Ammon's horn (tissue), 1 donor: ENCODE results near the gene KIRREL3.
A peak's percentile ranks its signal among the peaks of the same experiment; 100 is the strongest.

ENCODE experiments used
- DNase-seq: peaks from one replicate; pipeline ENCODE4 v3.0.0-alpha.2; 2016; ENCODE audit warnings: low spot score

KIRREL3 gene

GRCh38 chr11:126663749-126664592 is 336.6 kb downstream of the KIRREL3 start:
- DNase-seq: no peak

DNA sequence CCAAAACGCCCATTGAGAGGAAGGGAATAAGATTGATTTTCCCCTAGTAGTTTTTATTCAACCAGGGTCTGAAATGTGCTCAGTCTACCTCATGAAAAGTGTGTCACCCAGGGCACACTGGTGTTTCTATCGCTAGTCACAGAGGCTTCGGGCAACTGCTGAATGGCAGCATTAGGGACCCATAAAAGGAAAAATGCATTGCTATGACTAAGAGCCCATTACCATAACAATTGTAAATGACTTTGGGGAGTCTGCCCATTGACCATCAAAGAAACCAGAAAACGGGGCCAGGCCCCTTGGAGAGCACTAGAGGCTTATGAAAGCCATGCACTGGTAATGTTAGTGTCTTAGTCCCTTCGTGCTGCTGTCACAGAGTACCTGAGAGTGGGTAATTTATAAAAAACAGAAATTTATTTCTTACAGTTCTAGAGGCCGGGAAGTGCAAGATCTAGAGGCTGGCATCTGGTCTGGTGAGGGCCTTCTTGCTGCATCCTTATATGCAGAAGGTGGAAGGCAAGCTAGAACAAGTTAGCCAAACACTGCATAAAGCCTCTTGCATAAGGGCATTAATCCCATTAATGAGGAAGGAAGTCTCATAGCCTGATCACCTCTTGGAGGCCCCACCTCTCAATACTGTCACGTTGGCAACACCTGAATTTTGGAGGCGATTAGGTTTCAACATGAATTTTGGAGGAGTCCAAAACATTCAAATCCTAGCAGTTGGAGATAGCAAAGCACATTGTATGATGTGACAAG is 338.4 kb downstream of the KIRREL3 start:
- no peak for DNase-seq

DNA sequence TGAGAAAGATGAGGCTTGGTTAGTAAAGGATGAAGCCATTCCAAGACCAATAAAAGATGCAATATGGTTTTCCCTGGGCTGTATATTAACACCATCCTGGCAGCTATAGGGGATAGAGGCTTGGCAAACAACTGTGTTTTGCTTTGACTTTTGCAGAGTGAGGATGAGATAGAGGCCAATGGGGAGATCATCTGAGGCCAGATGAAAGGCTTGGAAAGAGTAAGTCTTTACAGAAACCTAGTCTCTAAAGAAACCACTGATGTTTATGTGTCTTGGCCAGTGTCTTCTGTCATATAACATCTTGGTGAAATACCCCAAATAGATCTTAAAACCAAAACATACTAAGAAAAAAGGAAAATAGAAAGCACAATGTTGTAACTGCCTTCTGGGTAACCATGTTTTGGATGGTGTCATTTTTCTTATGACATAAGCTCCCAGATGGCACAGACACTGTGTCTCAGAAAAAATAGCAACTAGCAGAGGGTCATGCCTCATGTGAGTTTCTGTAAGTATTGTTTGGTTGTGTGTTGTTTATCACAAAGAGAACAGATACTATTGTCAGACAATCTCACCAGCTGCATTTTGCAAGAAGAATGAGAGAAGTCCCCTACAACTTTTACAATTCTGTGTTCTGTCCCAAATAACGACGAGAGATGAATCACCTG is 339.7 kb downstream of the KIRREL3 start:
- peak; percentile 73 for DNase-seq

DNA sequence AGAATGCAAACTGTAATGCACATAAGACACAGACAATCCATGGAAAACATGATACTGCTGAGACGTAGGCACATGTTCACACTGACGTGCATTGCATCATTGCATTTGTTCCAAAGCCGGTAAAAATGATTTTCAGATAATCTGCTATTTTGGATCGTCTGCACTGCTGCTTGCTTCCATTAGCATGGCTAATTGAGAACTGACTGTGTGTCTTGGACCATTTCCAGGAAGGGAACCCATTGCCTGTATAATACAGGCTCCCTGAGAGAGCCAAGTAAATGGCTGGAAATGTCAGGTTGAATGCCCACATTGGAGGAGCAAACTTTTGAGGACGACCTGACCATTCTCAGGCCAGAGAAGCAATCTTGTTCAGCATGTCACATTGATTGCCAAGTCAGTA is 340.2 kb downstream of the KIRREL3 start:
- DNase-seq: no peak

DNA sequence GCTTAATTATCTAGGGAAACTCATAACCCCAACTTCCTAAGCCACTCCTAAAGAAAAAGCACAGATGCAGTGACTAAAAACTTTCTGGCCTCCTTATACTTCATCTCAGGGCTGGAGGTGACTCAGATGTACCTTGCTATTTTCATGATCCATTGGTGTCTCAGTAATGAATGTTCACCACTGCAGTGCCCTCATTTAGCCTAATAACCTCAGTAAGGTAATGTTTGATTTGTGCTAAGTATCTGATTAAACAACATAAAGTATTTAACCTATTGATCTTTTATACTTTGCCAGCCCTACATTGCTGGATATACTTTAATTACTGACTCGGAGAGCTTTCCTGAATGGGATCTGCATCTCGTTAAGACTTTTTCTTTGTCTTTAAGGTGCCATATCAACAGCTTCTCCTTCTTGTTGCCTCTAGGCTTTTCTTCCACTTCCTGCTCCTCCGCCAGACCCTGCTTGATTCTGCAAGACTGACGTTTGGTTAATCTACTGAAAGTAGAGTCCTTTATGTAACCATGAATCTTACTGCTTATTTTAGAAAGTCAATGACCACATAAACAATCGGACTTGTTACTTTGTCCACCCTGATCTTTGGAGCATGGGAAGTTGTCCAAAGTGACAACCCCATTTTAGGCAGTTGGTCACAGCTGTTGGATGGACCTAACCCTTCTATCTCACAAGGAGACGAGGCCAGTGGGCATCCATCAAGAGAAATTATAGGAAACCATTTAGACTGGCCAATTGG is 342.1 kb downstream of the KIRREL3 start:
- no peak for DNase-seq

- DNase-seq: no peak
These were observed 344.8 kb downstream of the KIRREL3 start for GRCh38 chr11:126655807-126656128.

GRCh38 chr11:126654886-126655806 is 345.4 kb downstream of the KIRREL3 start:
- DNase-seq: peak; percentile 31

DNA sequence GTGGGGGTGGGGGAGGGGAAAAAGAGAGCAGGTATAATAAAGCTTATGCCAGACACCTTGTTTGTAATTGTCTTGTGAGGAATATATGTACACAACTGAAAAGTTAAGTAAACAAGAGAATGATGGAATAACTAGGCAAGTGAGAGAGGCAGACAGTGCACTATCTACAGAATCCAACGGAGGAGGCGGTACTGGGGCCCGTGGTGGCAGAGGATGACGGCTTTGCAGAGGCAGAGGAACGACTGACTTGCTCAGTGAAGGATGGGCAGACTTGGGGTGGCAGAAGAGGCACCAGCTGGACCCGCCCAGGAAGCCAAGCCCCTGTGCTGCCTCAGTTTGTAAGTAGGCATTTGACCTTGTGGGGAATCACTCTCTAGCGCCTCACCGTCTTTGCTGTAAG is 347.5 kb downstream of the KIRREL3 start:
- no peak for DNase-seq

DNA sequence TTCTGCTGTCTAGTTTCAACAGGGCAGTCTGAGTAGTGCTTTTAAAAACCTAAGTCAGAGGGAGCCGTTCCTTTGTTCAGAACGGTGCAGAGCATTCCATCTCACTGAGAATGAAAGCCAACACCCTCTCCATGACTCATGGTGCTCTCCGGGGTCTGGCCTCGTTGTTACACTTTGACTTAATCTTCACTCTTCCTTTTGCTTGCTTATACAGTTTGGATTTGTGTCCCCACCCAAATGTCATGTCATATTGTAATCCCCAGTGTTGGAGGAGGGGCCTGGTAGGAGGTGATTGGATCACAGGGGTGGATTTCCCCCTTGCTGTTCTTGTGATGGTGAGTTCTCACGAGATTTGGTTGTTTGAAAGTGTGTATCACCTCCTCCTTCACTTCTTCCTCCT is 352.8 kb downstream of the KIRREL3 start:
- no peak for DNase-seq

DNA sequence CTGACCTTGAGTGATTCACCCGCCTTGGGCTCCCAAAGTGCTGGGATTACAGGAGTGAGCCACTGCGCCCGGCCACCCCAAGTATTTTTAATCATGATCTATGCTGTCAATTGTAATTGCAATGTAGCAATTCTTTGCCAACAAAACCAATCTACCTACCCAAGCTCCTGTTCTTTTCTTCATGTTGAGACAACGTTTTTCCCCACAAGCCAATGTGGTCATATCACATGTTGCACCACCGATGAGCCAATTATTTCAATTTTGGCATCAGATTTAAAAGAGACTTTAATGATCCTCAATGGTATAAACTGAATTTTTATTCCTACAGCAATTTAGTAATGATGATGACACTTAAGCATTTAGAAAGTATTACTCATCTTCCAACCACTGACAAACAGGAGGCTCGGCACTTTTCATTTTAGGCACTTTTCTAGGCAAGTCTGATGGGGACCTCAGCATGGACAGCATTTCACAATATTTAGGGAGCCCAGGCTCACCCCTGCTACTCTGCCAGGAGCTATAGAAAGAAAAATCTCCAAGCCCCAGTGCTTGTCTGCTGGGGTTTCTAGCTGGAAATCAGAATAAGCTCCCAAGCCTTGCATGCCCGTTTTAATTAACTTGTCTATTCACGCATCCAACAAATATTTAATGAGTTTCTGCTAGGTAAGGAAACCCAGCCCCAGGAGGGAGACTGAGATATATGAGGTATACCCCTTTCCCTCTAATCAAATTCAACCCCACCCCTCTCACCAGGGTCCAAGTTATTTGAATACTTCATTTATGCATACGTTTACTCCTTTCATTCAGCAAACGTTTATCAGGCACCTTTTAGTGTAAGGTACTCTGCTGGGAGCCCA is 353.6 kb downstream of the KIRREL3 start:
- DNase-seq: no peak

GRCh38 chr11:126645186-126645585 is 355.4 kb downstream of the KIRREL3 start:
- no peak for DNase-seq

DNA sequence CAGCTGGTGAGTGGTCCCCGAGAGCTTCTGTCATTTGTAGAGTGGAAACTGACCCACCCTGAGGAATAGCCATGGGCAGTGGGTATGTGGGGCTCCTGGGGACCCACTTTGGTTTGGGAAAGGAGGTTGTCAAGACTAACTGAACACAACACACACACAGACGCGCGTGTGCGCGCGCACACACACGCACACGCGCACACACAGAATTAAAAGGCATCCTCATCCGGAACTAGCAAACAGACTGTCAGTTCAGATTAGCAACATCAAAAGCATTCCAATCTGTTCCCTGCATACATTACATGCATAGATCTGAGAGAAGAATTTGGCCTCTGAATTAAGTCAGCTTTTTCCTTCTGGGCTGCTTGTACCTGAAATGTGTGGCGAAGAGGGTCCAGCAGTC is 360.4 kb downstream of the KIRREL3 start:
- DNase-seq: no peak

DNA sequence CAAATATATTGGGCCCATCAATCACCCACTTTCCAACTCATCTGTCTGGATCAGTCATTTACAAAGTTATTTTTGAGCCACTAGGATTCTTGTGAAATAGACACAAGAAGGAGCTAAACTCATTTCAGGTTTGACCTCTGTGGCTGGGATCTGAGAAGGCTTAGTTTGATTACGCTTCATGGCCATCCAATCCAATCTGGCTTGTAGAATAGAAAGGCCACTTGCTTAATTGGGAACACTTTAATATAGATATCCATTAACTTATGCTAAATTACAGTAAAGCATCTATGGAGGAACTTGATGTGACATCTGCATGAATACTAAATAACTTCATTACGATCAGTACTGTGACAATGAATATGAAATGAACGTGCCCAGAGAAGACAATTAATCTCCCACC is 360.9 kb downstream of the KIRREL3 start:
- no peak for DNase-seq

- DNase-seq: no peak
These were observed 361.9 kb downstream of the KIRREL3 start for GRCh38 chr11:126638648-126639047.

- no peak for DNase-seq
These were observed 362.8 kb downstream of the KIRREL3 start for GRCh38 chr11:126637795-126638175.

- no peak for DNase-seq
These were observed 363.4 kb downstream of the KIRREL3 start for GRCh38 chr11:126636911-126637794.

DNA sequence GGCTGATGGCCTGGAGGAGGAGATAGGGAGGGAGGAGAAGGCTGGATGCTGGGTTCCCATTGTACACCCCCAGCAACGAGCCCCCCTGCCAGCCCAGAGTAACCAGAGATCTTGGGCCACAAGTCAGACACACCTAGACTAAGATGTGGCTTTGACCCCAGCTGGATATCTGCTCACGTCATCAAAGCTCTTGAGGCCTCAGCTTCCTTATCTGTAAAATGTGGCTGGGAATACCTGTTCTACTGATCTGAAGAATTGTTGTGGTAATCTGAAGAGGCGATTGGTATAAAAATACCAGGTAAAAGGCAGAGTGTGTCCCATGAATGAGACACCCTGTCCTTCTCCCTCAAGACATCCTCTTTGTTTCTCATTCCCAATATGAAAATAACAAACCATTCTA is 365.1 kb downstream of the KIRREL3 start:
- no peak for DNase-seq

DNA sequence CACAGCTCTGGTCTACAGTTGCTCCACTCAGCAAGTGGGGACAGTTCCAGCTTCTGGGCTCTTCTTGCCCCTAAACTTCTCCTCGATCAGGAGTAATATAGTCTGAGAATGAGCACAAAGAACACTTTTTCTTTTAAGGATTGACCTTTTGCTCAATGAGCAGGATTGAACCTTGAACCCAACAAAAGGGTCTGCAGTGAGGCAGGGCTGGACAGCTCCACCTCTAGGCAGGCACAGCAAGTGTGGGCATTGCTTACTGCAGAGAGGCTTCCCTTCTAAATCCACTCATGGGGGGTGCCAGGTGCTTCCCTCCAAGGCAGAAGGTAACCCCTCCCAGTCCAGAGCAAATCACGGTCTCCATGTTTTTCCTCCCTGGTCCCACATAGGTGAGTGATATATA is 365.6 kb downstream of the KIRREL3 start:
- DNase-seq: no peak

DNA sequence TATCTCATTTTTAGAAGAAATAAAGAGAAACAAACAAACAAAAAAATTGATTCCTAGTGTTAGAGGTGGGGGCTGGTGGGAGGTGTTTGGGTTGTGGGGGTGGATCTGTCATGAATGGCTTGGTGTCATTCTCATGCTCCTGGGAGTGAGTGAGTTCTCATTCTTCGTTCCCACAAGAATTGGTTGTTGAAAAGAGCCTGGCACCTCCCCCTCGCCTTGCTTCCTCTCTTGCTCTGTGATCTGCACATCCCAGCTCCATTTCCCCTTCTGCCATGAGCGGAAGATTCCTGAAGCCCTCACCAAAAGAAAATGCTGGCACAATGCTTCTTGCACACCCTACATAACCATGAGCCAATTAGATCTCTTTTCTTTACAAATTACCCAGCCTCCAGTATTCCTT is 367.2 kb downstream of the KIRREL3 start:
- no peak for DNase-seq
